Right lobe of liver (tissue), 6 donors: ENCODE data around the gene USB1. TPM values are rescaled to one million over a fixed set of nuclear protein-coding genes. Genes with fewer than 3 reads are reported as not detected.

Source experiments
- ATAC-seq, 4 donors: fragments of 200-7000 bp; cut with Tn5 transposase; one replicate each; pipeline ENCODE4 v1.9.1; 2020; ENCODE audit warnings: mild to moderate bottlenecking in 4 of 4, moderate library complexity in 4 of 4
- DNase-seq, 3 donors: peaks; one replicate each; pipeline ENCODE4 v3.0.0-alpha.2; 2020
- H3K27ac ChIP-seq, 3 donors: fragments of 200-600 bp; one replicate each; pipeline ENCODE4 v1.8.0; 2022
- H3K27me3 ChIP-seq, 2 donors: fragments of 200-600 bp; one replicate each; pipeline ENCODE4 v1.8.0; 2022
- H3K36me3 ChIP-seq, 4 donors: fragments of 200-600 bp; sonication (generic) in 1 of 4; one replicate each; pipeline versions ENCODE4 v1.5.1 to v1.8.0; 2017 to 2022; ENCODE audit warnings: control low read depth in 1 of 4
- H3K4me1 ChIP-seq, 4 donors: fragments of 200-600 bp; sonication (generic) in 1 of 4; one replicate each; pipeline versions ENCODE4 v1.5.1 to v1.8.0; 2017 to 2022; ENCODE audit warnings: control low read depth in 1 of 4
- H3K4me3 ChIP-seq, 3 donors: fragments of 200-600 bp; one replicate each; pipeline ENCODE4 v1.8.0; 2022
- H3K9me3 ChIP-seq, 4 donors: fragments of 200-600 bp; sonication (generic) in 1 of 4; one replicate each; pipeline versions ENCODE4 v1.5.1 to v1.8.0; 2017 to 2022; ENCODE audit warnings: control low read depth in 1 of 4
- POLR2A ChIP-seq: fragments of 450-650 bp; IDR thresholded peaks from one replicate; pipeline ENCODE4 v1.6.1; 2017; ENCODE audit warnings: antibody characterized with exemption, mild to moderate bottlenecking
- WGBS: methylation state at CpG from one replicate; pipeline ENCODE4 v1.1.6; 2018; ENCODE audit warnings: low coverage, low lambda C conversion rate; ENCODE audit not compliant: insufficient coverage; ENCODE audit errors: missing lambda C conversion rate; 5-methylcytosine and 5-hydroxymethylcytosine counted together
- intact Hi-C, 2 donors: fragments of 100-400 bp; cut with DNase I; formaldehyde crosslinking; loops; one replicate each; pipeline versions ENCODE4 v1.11.2 to v1.14.1; 2022
- total RNA-seq, 6 experiments: library from RNA; depleted of rRNA in 2 of 6; stranded (reverse); fragments of >200 nt in 2 of 6; fragmentation: NEBNext Ultra II Directional in 3 of 6; extraction: Animal tissue kit (Norgen Biotek cat#: 25700) in 3 of 6; gene quantifications; one replicate each; pipeline versions ENCODE4 v1.1.0 to v1.2.4, GENCODE V29; 2016 to 2023
- TF ChIP-seq, protein P1 (sequence below), 4 donors: fragments of 200-600 bp in 3 of 4; fragments of 450-650 bp in 1 of 4; IDR thresholded peaks; one replicate each; pipeline versions ENCODE4 v1.5.1 to v1.8.0; 2016 to 2022; ENCODE audit warnings: antibody characterized with exemption in 4 of 4, mild to moderate bottlenecking in 2 of 4
- donor health status: DM: no; HTN: yes; CAD: no.
- donor health status: DM: no; HTN: no; CAD: no.
- donor health status: DM: no; HTN: no; CAD: no.
- donor health status: DM: no; HTN: yes; CAD: no.
- donor health status: DM: no; HTN: yes; CAD: no.

The USB1 gene
- total RNA-seq, 6 experiments from 2014 or later, result 20.6 to 63.3 (median 25.9) TPM

DNA sequence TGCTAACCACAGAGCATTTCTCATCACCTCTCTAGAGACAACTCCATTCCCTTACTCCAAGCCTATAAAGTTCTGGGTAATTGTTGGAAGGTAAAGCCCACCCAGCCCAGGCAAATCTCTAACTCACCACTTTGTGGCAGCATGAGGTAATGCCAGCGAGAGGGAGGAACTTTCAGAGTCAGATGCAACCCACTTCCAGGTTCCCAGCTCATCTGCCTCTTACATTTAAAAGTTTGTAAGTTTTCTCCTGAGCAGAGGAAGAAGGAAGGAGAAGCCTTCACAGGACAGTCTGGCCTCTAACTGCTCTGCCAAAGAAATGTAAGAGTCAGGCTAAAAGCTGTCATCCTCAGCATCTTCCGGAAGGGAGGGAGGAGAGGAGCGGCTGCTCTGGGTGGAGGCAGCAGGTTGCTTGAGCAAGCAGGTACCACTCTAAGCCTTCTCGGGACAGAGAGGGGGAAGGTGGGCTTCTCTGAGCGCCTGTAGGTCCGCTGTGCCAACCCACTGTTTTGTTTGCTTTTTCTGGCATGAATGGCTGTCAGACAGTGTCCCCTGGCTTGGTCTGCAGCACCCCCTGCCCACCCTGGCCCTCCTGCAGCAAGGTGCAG lies 1.7 kb upstream of the USB1 start:
- WGBS, result 7% methylated on average over 6 of the region's 6 CpGs
- intact Hi-C loops, result loop anchor here (5.0 kb wide), 2 partner anchors 92 to 97 kb away; no protein-coding TSS in a partner anchor
- H3K4me3 ChIP-seq, result peak overlapping the region; percentile 57 to 86 (median 85)

GRCh38 chr16:57999971-58000705 lies 1.1 kb upstream of the USB1 start, which contains the start of gene ZNF319:
TSS of gene ZNF319 (minus strand) at chr16:58000672. CDS start at chr16:57998265, 2,407 bp downstream.
- H3K4me1 ChIP-seq, result peaks cover 0 to 13% (median 5%) of the 10 kb centered on the region in 4 donors
- ATAC-seq, result peak in 1 of 4 donors; percentile 1
- intact Hi-C loops, result loop anchor here (5.0 kb wide), 2 partner anchors 93 to 98 kb away; no protein-coding TSS in a partner anchor

More for the DNA sequence above, 1.7 kb upstream of the USB1 start:
- Histone ChIP-seq H3K27ac (peak overlapping the region in 2 of 3 donors; percentile 69 to 85), H3K9me3 (no peaks in the 10 kb centered on the region), H3K4me1 (peaks cover 0 to 13% (median 2%) of the 10 kb centered on the region in 4 donors), H3K36me3 (peaks cover 0 to 20% (median 0%) of the 10 kb centered on the region in 4 donors), H3K27me3 (no peaks in the 10 kb centered on the region)
- no peak for ATAC-seq
- TF ChIP-seq, protein P1, sequence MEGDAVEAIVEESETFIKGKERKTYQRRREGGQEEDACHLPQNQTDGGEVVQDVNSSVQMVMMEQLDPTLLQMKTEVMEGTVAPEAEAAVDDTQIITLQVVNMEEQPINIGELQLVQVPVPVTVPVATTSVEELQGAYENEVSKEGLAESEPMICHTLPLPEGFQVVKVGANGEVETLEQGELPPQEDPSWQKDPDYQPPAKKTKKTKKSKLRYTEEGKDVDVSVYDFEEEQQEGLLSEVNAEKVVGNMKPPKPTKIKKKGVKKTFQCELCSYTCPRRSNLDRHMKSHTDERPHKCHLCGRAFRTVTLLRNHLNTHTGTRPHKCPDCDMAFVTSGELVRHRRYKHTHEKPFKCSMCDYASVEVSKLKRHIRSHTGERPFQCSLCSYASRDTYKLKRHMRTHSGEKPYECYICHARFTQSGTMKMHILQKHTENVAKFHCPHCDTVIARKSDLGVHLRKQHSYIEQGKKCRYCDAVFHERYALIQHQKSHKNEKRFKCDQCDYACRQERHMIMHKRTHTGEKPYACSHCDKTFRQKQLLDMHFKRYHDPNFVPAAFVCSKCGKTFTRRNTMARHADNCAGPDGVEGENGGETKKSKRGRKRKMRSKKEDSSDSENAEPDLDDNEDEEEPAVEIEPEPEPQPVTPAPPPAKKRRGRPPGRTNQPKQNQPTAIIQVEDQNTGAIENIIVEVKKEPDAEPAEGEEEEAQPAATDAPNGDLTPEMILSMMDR (IDR thresholded peaks at IDR 0.05), result peak in 1 of 4 donors; percentile 16
- no peak for TF ChIP-seq POLR2A
- DNase-seq, result peak in 1 of 3 donors; percentile 7

GRCh38 chr16:58001781-58002415 lies 691 bp downstream of the USB1 start:
- intact Hi-C loops, result no loop called here
- WGBS, result 25% methylated on average over 5 of the region's 10 CpGs
- Histone ChIP-seq H3K4me3 (peak overlapping the region; percentile 74 to 86 (median 85)), H3K27ac (peak overlapping the region in 1 of 3 donors; percentile 85), H3K9me3 (no peaks in the 10 kb centered on the region), H3K4me1 (peaks cover 0 to 13% (median 5%) of the 10 kb centered on the region in 4 donors), H3K36me3 (peaks cover 0 to 12% (median 2%) of the 10 kb centered on the region in 4 donors), H3K27me3 (no peaks in the 10 kb centered on the region)
- TF ChIP-seq POLR2A, result no peak
- no peak for ATAC-seq
- no peak for DNase-seq

More at GRCh38 chr16:57999971-58000705, 1.1 kb upstream of the USB1 start, which contains the start of gene ZNF319:
- 0% methylated on average over 10 of the region's 95 CpGs for WGBS
- no peaks in the 10 kb centered on the region for H3K9me3 ChIP-seq
- peak in 1 of 3 donors; percentile 33 for DNase-seq
- H3K27me3 ChIP-seq, result no peaks in the 10 kb centered on the region
- H3K36me3 ChIP-seq, result peaks cover 0 to 20% (median 0%) of the 10 kb centered on the region in 4 donors
- TF ChIP-seq, protein P1 (IDR thresholded peaks at IDR 0.05), result no peak
- no peak for TF ChIP-seq POLR2A
- H3K27ac ChIP-seq, result peak within 1 kb of the TSS; percentile 78 to 85 (median 83)
- peak within 1 kb of the TSS; percentile 74 to 86 (median 85) for H3K4me3 ChIP-seq

DNA sequence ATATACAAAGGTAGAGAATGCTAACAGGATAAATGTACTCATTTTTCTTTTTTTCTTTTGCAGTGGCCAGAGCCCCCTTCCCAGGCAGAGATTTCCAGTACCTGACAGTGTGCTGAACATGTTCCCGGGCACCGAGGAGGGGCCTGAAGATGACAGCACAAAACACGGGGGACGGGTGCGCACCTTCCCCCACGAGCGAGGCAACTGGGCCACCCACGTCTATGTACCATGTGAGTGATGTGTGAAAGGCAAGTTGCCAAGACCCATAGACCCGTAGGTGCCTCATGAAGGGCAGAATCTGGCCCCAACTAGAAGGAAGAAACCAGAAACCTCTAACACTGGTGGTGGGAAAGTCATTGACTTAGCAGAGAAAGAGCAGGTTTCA lies 1.2 kb downstream of the USB1 start:
- H3K4me3 ChIP-seq, result no peak overlapping the region
- H3K4me1 ChIP-seq, result peaks cover 0 to 13% (median 5%) of the 10 kb centered on the region in 4 donors

More for the DNA sequence above, 1.2 kb downstream of the USB1 start:
- 61% methylated on average over 8 of the region's 9 CpGs for WGBS
- Histone ChIP-seq H3K27me3 (no peaks in the 10 kb centered on the region), H3K9me3 (no peaks in the 10 kb centered on the region), H3K36me3 (peaks cover 0 to 7% (median 2%) of the 10 kb centered on the region in 4 donors), H3K27ac (no peak overlapping the region)
- intact Hi-C loops, result no loop called here
- peak in 1 of 3 donors; percentile 27 for DNase-seq
- no peak for TF ChIP-seq POLR2A
- TF ChIP-seq, protein P1 (IDR thresholded peaks at IDR 0.05), result no peak
- no peak for ATAC-seq
